ENCODE results near the gene LSAMP.

LSAMP gene

DNA sequence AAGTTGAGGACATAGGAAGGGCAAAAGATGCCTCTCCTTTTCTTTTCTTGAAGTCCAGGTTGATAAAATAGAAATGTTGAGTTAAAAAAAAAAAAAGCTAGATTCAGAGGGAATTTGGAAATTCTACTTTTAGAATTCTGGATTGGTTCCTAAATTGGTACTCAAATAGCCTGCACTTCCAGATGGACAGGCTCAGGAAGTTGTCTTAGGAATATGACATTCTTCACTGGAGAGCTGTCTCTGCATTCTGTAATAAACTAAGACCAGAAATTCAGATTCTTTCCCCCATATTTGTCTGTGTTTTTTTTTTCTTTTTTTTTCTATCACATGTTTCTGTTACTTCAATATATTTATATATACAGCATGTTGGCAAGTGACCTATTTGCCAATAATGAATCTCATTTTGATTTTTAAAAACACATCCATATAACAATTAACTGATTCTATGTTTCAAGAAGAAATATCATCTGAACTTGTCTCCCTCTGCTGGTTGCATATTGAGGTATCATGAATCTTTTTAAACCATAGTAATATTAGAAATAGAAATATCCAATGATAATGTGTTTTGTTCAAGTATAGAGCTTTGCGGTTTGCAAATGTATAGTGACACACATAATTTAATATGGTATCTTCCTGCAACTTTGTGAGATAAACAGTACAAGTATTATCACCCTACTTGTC is 8.5 kb upstream of the LSAMP start:
- Histone ChIP-seq H3K27ac (ENCODE audit: low read length) (no peak overlapping the region), H3K27me3 (ENCODE audit: control insufficient read depth in 1 of 2, insufficient read depth in 2 of 2, low read length in 2 of 2) (no peaks in the 10 kb centered on the region), H3K9me3 (ENCODE audit: control insufficient read depth in 2 of 2, low read length in 2 of 2) (no peaks in the 10 kb centered on the region), H3K4me1 (ENCODE audit: control insufficient read depth, insufficient read depth, low read length) (no peaks in the 10 kb centered on the region), H3K36me3 (ENCODE audit: control insufficient read depth in 2 of 2, insufficient read depth in 2 of 2, low read length in 2 of 2) (no peaks in the 10 kb centered on the region), H3K9ac (ENCODE audit: low read length in 2 of 2) (no peak overlapping the region), H3K4me3 (ENCODE audit: low read length in 2 of 2) (no peak overlapping the region)

DNA sequence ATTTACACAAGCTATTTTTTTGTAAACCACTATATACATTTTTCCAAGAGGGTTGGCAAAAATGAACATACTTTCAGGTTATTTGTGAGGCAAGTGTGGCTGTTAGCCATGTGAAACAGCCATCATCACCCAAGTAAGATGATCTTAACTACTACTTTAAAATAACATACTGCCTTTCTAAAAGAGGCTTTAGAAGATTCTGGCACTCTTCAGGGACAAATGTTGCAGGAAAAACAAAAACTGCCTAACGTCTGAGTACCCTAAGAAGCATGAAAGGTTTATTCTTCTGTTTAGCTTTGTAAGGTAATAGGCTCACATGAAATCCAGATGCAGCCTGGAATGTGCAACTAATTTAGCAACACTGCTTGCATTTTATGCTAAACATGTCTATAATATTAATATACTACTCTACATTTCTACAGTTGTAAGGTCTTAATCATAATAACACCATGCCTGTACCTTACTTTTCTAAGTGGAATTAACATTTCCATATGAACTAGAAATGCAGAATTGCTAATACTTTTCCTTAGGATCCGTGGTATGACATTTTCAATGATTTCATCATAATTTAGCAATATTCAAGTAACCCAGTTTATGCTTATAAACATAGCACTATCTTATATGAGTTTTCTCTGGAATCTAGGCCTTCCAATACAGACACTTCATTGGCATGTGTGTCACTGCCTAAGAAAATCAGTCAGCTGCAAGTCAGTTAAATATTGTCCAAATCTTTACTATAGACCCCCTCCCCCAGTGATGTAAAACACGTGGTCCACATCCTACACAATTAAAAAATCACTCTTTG is 4.5 kb upstream of the LSAMP start:
- Histone ChIP-seq H3K4me3 (ENCODE audit: low read length in 2 of 2) (no peak overlapping the region), H3K27ac (ENCODE audit: low read length) (no peak overlapping the region), H3K36me3 (ENCODE audit: control insufficient read depth in 2 of 2, insufficient read depth in 2 of 2, low read length in 2 of 2) (no peaks in the 10 kb centered on the region), H3K27me3 (ENCODE audit: control insufficient read depth in 1 of 2, insufficient read depth in 2 of 2, low read length in 2 of 2) (no peaks in the 10 kb centered on the region), H3K4me1 (ENCODE audit: control insufficient read depth, insufficient read depth, low read length) (no peaks in the 10 kb centered on the region), H3K9ac (ENCODE audit: low read length in 2 of 2) (no peak overlapping the region), H3K9me3 (ENCODE audit: control insufficient read depth in 2 of 2, low read length in 2 of 2) (no peaks in the 10 kb centered on the region)

DNA sequence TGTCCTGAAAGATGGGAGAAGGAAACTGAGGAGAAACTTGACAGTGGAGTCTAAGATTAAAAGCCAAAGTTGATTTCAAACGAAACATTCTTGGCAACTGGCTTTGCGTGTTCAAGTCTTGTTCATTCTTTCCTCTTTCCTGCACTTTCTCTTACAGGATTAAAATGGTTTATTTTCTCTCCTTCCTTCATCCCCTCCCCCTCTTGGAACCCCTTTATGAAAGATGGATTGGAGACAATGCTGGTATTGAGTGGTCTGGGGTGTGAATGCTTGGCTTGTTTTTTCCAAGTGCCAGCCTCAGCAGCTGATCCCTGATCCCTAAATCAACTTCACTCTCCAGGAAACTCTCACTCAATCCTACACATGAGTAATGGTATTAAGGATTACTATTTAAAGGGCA is 703 bp upstream of the LSAMP start:
- Histone ChIP-seq H3K4me3 (ENCODE audit: low read length in 2 of 2) (peak overlapping the region in 1 of 2 donors; percentile 83), H3K4me1 (ENCODE audit: control insufficient read depth, insufficient read depth, low read length) (no peaks in the 10 kb centered on the region), H3K36me3 (ENCODE audit: control insufficient read depth in 2 of 2, insufficient read depth in 2 of 2, low read length in 2 of 2) (no peaks in the 10 kb centered on the region), H3K27ac (ENCODE audit: low read length) (no peak overlapping the region), H3K9me3 (ENCODE audit: control insufficient read depth in 2 of 2, low read length in 2 of 2) (no peaks in the 10 kb centered on the region), H3K27me3 (ENCODE audit: control insufficient read depth in 1 of 2, insufficient read depth in 2 of 2, low read length in 2 of 2) (no peaks in the 10 kb centered on the region), H3K9ac (ENCODE audit: low read length in 2 of 2) (no peak overlapping the region)

DNA sequence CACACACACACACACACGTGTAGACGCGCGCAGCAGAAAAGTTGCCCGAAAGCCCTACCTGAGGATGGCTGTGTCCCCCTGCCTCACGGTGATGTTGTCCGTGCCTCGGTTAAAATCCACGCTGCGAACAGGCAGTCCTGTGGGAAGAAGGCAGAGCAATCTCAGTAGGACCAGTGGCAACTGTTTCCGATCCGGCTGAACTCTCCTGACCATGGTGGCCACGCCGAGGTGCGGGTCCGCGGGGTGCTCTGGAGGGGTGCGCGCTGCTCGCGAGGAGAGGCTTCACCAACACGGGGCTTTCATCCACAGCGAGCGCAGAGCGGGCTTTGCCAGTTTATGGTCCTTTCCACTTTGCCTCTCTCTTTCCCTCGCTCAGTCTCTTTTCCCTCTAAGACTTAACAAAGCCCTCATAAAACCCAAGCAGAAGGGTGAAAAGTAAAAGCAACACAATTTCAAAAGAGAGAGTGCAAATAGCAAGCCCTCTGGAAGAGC is 422 bp downstream of the LSAMP start:
- no peaks in the 10 kb centered on the region for H3K27me3 ChIP-seq (ENCODE audit: control insufficient read depth in 1 of 2, insufficient read depth in 2 of 2, low read length in 2 of 2)
- H3K9ac ChIP-seq (ENCODE audit: low read length in 2 of 2) = peak overlapping the region; percentile 25 to 60
- no peaks in the 10 kb centered on the region for H3K4me1 ChIP-seq (ENCODE audit: control insufficient read depth, insufficient read depth, low read length)
- H3K27ac ChIP-seq (ENCODE audit: low read length) = no peak overlapping the region
- H3K4me3 ChIP-seq (ENCODE audit: low read length in 2 of 2) = peak overlapping the region; percentile 83 to 84
- no peaks in the 10 kb centered on the region for H3K9me3 ChIP-seq (ENCODE audit: control insufficient read depth in 2 of 2, low read length in 2 of 2)
- no peaks in the 10 kb centered on the region for H3K36me3 ChIP-seq (ENCODE audit: control insufficient read depth in 2 of 2, insufficient read depth in 2 of 2, low read length in 2 of 2)

DNA sequence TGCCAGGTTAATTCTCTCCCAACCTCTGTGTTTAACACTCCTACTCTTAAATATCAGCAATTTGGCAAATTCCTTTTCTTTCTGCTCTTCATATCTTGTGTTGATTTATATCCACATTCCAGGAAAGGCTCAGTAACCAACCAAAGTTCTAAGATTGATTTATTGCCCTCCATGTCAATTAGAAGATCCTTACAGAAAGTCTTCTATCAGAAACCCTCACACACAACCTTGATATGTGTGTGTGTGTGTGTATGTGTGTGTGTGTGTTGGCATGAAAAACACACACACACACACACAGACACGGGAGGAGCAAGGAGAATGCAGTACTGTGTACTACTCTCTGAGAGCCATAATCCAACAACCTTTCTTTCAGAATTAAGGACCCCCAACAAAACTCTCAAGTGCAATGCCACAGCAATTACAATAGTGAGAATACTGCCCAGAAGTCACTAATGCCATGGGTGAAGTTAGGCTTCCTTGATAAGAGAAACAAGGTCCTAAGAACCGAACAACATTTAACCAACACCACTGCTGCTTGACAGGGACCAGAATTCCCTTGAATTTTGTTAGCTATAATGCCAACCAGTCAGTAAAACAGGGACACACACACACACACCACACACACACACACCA is 1.1 kb downstream of the LSAMP start:
- Histone ChIP-seq H3K9ac (ENCODE audit: low read length in 2 of 2) (peak overlapping the region; percentile 25 to 60), H3K4me1 (ENCODE audit: control insufficient read depth, insufficient read depth, low read length) (no peaks in the 10 kb centered on the region), H3K9me3 (ENCODE audit: control insufficient read depth in 2 of 2, low read length in 2 of 2) (no peaks in the 10 kb centered on the region), H3K27me3 (ENCODE audit: control insufficient read depth in 1 of 2, insufficient read depth in 2 of 2, low read length in 2 of 2) (no peaks in the 10 kb centered on the region), H3K4me3 (ENCODE audit: low read length in 2 of 2) (peak overlapping the region; percentile 83 to 84), H3K36me3 (ENCODE audit: control insufficient read depth in 2 of 2, insufficient read depth in 2 of 2, low read length in 2 of 2) (no peaks in the 10 kb centered on the region), H3K27ac (ENCODE audit: low read length) (no peak overlapping the region)

DNA sequence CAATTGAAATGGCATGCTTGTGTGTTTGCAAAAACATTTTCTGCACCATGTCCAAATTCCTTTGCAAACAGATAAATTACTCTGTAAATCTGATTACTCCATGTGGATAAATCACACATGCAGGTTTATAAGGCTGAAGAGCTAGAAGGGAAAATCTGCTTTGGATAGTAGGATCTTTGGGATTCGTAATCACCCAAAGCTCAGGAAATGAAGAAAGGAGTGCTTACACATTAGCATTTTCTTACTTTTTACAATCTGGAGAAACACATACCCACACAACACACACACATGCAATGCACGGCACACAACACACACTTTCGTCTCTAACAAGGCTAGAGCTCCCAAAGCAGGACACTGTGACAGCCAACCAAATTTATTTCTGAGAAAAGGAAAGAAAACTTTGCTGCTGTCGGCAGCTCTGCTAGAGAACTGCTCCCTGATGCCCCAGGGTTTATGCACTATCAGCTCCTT is 2.1 kb downstream of the LSAMP start:
- H3K4me3 ChIP-seq (ENCODE audit: low read length in 2 of 2) = peak overlapping the region; percentile 83 to 84

DNA sequence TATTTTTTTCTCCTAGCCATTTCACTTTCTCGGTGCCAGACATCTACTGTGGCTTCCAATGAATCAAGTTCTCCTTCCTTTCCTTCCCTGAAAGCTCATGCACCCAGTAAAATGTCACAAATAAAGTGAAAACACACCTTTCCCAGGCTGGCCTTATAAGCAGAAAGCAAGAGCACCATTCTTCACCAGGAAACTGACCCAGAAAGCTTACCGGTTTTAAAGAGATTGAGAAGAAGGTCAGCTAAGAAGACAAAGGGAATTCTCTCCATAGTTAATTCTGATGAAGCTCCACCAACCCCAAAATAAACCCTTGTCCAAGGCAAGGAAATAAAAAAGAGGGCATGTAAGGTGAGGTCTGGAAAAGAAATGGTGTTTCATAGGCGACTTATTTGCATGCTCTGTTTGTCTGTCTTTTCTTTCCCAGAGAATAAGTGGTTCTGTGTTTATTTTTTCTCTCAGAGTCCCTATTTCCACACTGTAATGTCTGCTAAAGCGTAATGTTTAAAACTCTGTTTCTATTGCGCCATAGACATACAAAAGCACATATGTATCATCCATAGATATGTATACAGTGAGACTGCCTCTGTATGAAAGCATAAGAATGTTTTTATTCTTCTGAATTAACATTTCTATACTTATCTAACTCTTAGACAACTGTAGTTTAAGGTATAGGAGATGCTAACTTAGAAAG is 2.8 kb downstream of the LSAMP start:
- no peaks in the 10 kb centered on the region for H3K36me3 ChIP-seq (ENCODE audit: control insufficient read depth in 2 of 2, insufficient read depth in 2 of 2, low read length in 2 of 2)
- no peak overlapping the region for H3K27ac ChIP-seq (ENCODE audit: low read length)
- H3K9ac ChIP-seq (ENCODE audit: low read length in 2 of 2) = no peak overlapping the region
- peak overlapping the region; percentile 0 to 37 for H3K4me3 ChIP-seq (ENCODE audit: low read length in 2 of 2)
- H3K9me3 ChIP-seq (ENCODE audit: control insufficient read depth in 2 of 2, low read length in 2 of 2) = no peaks in the 10 kb centered on the region
- no peaks in the 10 kb centered on the region for H3K27me3 ChIP-seq (ENCODE audit: control insufficient read depth in 1 of 2, insufficient read depth in 2 of 2, low read length in 2 of 2)
- no peaks in the 10 kb centered on the region for H3K4me1 ChIP-seq (ENCODE audit: control insufficient read depth, insufficient read depth, low read length)

More for the DNA sequence above, 2.1 kb downstream of the LSAMP start:
- Histone ChIP-seq H3K27ac (ENCODE audit: low read length) (no peak overlapping the region), H3K9me3 (ENCODE audit: control insufficient read depth in 2 of 2, low read length in 2 of 2) (no peaks in the 10 kb centered on the region), H3K27me3 (ENCODE audit: control insufficient read depth in 1 of 2, insufficient read depth in 2 of 2, low read length in 2 of 2) (no peaks in the 10 kb centered on the region), H3K9ac (ENCODE audit: low read length in 2 of 2) (peak overlapping the region; percentile 2 to 44), H3K4me1 (ENCODE audit: control insufficient read depth, insufficient read depth, low read length) (no peaks in the 10 kb centered on the region), H3K36me3 (ENCODE audit: control insufficient read depth in 2 of 2, insufficient read depth in 2 of 2, low read length in 2 of 2) (no peaks in the 10 kb centered on the region)

DNA sequence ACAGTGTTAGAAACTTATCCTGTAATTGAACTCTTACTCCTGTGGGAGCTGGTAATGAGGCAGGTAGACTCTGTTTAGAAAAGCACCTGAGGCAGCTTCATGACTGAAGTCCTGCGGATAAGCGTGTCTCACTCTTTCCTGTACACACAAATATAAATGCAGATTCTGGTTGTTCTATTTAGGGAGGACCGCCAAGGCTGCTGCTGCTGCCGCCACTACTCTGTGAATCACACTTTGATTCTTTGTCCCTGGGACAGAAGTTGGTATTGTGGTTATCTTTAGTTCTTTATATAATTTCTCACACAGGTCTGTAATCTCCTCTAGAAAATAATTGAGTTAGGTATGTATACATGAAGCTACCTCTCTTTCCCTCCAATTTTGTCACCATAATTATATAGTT is 3.6 kb downstream of the LSAMP start:
- no peaks in the 10 kb centered on the region for H3K27me3 ChIP-seq (ENCODE audit: control insufficient read depth in 1 of 2, insufficient read depth in 2 of 2, low read length in 2 of 2)
- H3K9me3 ChIP-seq (ENCODE audit: control insufficient read depth in 2 of 2, low read length in 2 of 2) = no peaks in the 10 kb centered on the region
- H3K4me3 ChIP-seq (ENCODE audit: low read length in 2 of 2) = no peak overlapping the region
- H3K36me3 ChIP-seq (ENCODE audit: control insufficient read depth in 2 of 2, insufficient read depth in 2 of 2, low read length in 2 of 2) = no peaks in the 10 kb centered on the region
- H3K27ac ChIP-seq (ENCODE audit: low read length) = no peak overlapping the region
- H3K4me1 ChIP-seq (ENCODE audit: control insufficient read depth, insufficient read depth, low read length) = no peaks in the 10 kb centered on the region
- no peak overlapping the region for H3K9ac ChIP-seq (ENCODE audit: low read length in 2 of 2)

DNA sequence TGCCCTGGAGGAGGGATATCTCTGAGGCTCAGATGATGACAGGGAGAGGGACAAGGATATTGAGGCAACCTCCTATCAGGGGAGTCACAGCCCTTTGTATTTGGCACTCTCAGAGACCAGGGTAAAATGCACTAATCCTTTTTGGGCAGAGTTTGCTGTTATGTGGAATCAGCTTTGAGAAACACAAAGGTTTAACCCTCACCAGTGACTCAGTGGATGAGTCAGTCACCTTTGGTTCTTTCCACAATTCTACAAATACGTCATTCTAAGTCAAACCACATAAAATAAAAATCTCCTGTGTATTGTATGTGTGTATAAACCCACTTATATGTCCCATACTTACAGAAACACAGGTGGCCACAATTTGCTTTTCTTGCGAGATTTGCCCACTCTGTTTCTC is 5.1 kb downstream of the LSAMP start:
- Histone ChIP-seq H3K9me3 (ENCODE audit: control insufficient read depth in 2 of 2, low read length in 2 of 2) (no peaks in the 10 kb centered on the region), H3K4me1 (ENCODE audit: control insufficient read depth, insufficient read depth, low read length) (no peaks in the 10 kb centered on the region), H3K36me3 (ENCODE audit: control insufficient read depth in 2 of 2, insufficient read depth in 2 of 2, low read length in 2 of 2) (no peaks in the 10 kb centered on the region), H3K9ac (ENCODE audit: low read length in 2 of 2) (no peak overlapping the region), H3K27ac (ENCODE audit: low read length) (no peak overlapping the region), H3K27me3 (ENCODE audit: control insufficient read depth in 1 of 2, insufficient read depth in 2 of 2, low read length in 2 of 2) (no peaks in the 10 kb centered on the region), H3K4me3 (ENCODE audit: low read length in 2 of 2) (no peak overlapping the region)

DNA sequence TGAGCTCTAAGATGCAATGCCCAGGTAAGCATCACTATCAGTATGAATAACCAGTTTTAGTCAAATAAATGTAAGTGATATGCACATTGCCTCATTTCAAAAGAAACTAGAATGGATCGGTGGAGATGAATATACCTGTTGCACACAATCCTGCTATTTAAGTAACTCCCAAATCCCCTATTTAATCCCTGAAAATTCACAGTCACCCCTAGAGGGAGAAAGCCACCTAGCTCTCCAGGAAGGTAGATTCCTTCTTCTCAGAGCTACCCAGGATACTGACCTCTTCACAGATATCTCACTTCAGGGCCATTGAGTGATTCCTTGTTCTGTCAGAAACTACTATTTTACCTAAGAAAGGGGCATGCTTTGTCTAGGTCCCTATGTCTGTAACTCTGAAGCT is 11.7 kb downstream of the LSAMP start:
- H3K4me3 ChIP-seq (ENCODE audit: low read length in 2 of 2) = no peak overlapping the region
- H3K9me3 ChIP-seq (ENCODE audit: control insufficient read depth in 2 of 2, low read length in 2 of 2) = no peaks in the 10 kb centered on the region
- H3K27ac ChIP-seq (ENCODE audit: low read length) = no peak overlapping the region
- H3K9ac ChIP-seq (ENCODE audit: low read length in 2 of 2) = no peak overlapping the region
- H3K36me3 ChIP-seq (ENCODE audit: control insufficient read depth in 2 of 2, insufficient read depth in 2 of 2, low read length in 2 of 2) = no peaks in the 10 kb centered on the region
- H3K27me3 ChIP-seq (ENCODE audit: control insufficient read depth in 1 of 2, insufficient read depth in 2 of 2, low read length in 2 of 2) = no peaks in the 10 kb centered on the region
- no peaks in the 10 kb centered on the region for H3K4me1 ChIP-seq (ENCODE audit: control insufficient read depth, insufficient read depth, low read length)
